DOHH2 (cell line): Measurements from ENCODE around the gene NOC2L.

ENCODE experiments used
- H3F3A ChIP-seq: fragments of 200-600 bp; sonication (generic), shearing (Covaris generic); 2 replicates; pipeline ENCODE4 v1.6.0; 2016; ENCODE audit warnings: antibody characterized with exemption, mild to moderate bottlenecking; ENCODE audit not compliant: control insufficient read depth, insufficient read depth
- H3K27ac ChIP-seq: fragments of 200-600 bp; sonication (generic); 2 replicates; pipeline ENCODE4 v1.5.1; 2014; ENCODE audit warnings: low read depth, mild to moderate bottlenecking, low read length, moderate library complexity
- H3K27me3 ChIP-seq: fragments of 200-600 bp; sonication (generic); 2 replicates; pipeline ENCODE4 v1.6.1; 2014; ENCODE audit warnings: mild to moderate bottlenecking, low read length, mixed read lengths; ENCODE audit not compliant: control insufficient read depth
- H3K36me3 ChIP-seq: fragments of 200-600 bp; sonication (generic); 2 replicates; pipeline ENCODE4 v1.6.1; 2014; ENCODE audit warnings: mild to moderate bottlenecking, low read length, moderate library complexity, mixed read lengths; ENCODE audit not compliant: control insufficient read depth
- H3K4me1 ChIP-seq: fragments of 200-600 bp; sonication (generic); 2 replicates; pipeline ENCODE4 v1.6.1; 2014; ENCODE audit warnings: mild to moderate bottlenecking, low read length, mixed read lengths; ENCODE audit not compliant: control insufficient read depth
- H3K4me2 ChIP-seq: fragments of 200-600 bp; sonication (generic); 2 replicates; pipeline ENCODE4 v1.6.0; 2014; ENCODE audit warnings: mild to moderate bottlenecking, low read length, moderate library complexity
- H3K4me3 ChIP-seq: fragments of 200-600 bp; sonication (generic); 2 replicates; pipeline ENCODE4 v1.5.1; 2014; ENCODE audit warnings: mild to moderate bottlenecking, low read length, mixed read lengths
- H3K79me2 ChIP-seq: fragments of 200-600 bp; sonication (generic); 2 replicates; pipeline ENCODE4 v1.6.1; 2014; ENCODE audit warnings: mild to moderate bottlenecking, low read length, mixed read lengths; ENCODE audit not compliant: control insufficient read depth
- H3K9me2 ChIP-seq: fragments of 200-600 bp; sonication (generic); replicated peaks from 2 replicates; pipeline ENCODE4 v1.6.1; 2014; ENCODE audit warnings: mild to moderate bottlenecking, low read length, mixed read lengths; ENCODE audit not compliant: control insufficient read depth
- H3K9me3 ChIP-seq: fragments of 200-600 bp; sonication (generic); 2 replicates; pipeline ENCODE4 v1.6.1; 2014; ENCODE audit warnings: antibody characterized with exemption, low read length, mixed read lengths; ENCODE audit not compliant: control insufficient read depth, insufficient read depth
- H4K20me1 ChIP-seq: fragments of 200-600 bp; sonication (generic); 2 replicates; pipeline ENCODE4 v1.6.0; 2014; ENCODE audit warnings: low read depth, mild to moderate bottlenecking, antibody characterized with exemption, low read length, moderate library complexity; ENCODE audit not compliant: control insufficient read depth, insufficient read depth
- EZH2phosphoT487 ChIP-seq: fragments of 200-600 bp; sonication (generic); IDR thresholded peaks from 2 replicates; pipeline ENCODE4 v1.6.1; 2017; ENCODE audit warnings: borderline replicate concordance, mild to moderate bottlenecking, antibody characterized with exemption, low read length, moderate library complexity, mixed read lengths
- TF ChIP-seq, protein P1 (sequence below): fragments of 200-600 bp; sonication (generic); IDR thresholded peaks from one replicate; pipeline ENCODE4 v1.5.1; 2014; ENCODE audit warnings: antibody characterized with exemption, mild to moderate bottlenecking, low read depth, low read length; ENCODE audit not compliant: poor library complexity, severe bottlenecking

The NOC2L gene

DNA sequence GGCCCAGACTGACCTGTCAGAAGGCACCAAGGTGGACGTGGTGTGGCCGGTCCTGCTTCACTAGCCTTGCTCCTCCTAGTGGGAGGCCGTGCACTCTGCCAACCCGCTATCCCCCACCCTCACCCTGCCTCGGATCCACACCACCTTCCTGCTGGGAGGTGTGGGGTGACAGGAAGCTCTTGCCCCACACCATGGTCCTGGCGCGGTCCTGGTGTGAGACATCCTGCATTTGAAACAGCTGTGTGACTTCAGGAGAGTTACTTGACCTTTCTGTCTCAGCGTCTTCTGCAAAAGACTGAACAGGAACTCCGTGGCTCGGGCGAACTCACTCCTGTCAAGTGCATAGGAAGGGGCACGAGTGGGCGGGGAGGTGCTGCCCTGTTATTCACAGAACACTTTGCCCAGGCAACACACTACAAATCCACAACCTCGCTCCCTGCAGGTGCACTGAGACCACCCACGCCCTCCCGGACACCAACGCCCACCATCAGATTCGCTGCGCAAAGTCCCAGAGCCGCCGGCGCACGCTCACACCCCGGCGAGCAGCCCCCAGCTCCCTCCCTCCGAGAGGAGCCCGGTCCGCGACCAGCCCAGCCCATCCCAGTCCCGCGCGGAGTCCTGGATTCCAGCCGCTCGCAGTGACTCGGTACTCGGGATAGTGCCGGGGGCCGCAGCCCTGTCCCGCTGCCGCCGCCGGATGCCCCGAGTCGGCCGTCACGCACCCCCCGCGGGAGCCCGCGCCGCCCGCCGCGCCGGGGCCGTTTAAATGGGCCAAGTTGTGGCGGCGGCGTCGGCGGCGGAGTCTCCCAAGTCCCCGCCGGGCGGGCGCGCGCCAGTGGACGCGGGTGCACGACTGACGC lies 35.7 kb downstream of the NOC2L start, which contains the start of gene SAMD11:
Gene SAMD11, plus strand, starts transcription at position 793 of the 860 bp plus-strand sequence. CDS start 509 bp downstream, outside the sequence.
- peaks cover 65% of the 10 kb centered on the region for H3K27me3 ChIP-seq
- H3K9me2 ChIP-seq = no peaks in the 10 kb centered on the region
- peak within 1 kb of the TSS; percentile 55 for H3K4me2 ChIP-seq
- H3K4me3 ChIP-seq = peak within 1 kb of the TSS; percentile 17; the same call in 1 of the 2 replicates
- H3K36me3 ChIP-seq = no peaks in the 10 kb centered on the region
- H3K4me1 ChIP-seq = peaks cover 20% of the 10 kb centered on the region
- no peak within 1 kb of the TSS for H3K27ac ChIP-seq
- no peaks in the 10 kb centered on the region; the same call in 1 of the 2 replicates for H4K20me1 ChIP-seq
- H3K79me2 ChIP-seq = no peaks in the 10 kb centered on the region
- no peaks in the 10 kb centered on the region for H3F3A ChIP-seq
- H3K9me3 ChIP-seq = no peaks in the 10 kb centered on the region
- TF ChIP-seq, protein P1, sequence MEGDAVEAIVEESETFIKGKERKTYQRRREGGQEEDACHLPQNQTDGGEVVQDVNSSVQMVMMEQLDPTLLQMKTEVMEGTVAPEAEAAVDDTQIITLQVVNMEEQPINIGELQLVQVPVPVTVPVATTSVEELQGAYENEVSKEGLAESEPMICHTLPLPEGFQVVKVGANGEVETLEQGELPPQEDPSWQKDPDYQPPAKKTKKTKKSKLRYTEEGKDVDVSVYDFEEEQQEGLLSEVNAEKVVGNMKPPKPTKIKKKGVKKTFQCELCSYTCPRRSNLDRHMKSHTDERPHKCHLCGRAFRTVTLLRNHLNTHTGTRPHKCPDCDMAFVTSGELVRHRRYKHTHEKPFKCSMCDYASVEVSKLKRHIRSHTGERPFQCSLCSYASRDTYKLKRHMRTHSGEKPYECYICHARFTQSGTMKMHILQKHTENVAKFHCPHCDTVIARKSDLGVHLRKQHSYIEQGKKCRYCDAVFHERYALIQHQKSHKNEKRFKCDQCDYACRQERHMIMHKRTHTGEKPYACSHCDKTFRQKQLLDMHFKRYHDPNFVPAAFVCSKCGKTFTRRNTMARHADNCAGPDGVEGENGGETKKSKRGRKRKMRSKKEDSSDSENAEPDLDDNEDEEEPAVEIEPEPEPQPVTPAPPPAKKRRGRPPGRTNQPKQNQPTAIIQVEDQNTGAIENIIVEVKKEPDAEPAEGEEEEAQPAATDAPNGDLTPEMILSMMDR = no peak
- TF ChIP-seq EZH2phosphoT487 = no peak; the same call in 1 of the 2 replicates

DNA sequence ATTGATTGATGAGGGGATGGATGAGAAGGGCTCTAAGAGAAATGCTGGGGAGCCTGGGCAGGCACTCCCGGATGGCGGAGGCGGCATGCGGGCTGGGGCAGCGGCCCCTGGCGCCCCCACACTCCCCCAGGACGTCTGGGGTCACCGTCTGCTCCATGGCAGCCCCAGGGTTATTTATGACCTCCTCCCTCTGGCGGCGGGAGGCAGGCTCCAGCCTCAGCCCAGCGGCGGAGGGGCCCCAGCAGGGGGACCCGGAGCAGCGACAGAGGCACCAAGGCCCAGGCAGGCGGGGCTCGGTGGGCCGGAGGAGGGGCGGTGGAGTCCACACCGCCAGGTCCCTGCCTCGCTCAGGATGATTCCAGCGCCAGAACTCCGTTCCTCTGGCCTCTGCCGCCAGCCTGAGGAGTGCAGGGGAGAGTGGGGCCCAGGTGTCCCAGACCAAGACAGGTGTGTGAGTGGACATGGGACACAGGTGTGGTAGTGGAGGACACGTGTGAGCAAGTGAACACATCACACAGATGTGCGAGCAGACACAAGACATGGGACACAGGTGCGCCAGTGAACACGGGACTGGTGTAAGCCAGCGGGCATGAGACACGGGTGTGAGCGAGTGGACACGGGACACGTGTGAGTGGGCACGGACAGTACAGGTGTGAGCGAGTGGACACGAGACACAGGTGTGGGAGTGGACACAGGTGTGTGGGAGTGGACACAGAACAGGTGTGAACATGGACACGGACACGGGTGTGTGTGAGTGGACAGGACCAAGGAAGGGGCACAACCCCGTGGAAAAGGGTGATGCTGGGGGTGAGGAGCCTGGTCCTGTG lies 37.8 kb downstream of the NOC2L start:
- Histone ChIP-seq H3K9me2 (no peaks in the 10 kb centered on the region), H3K4me3 (peak overlapping the region; percentile 5; the same call in 1 of the 2 replicates), H3K27ac (no peak overlapping the region), H3K27me3 (peaks cover 59% of the 10 kb centered on the region), H4K20me1 (no peaks in the 10 kb centered on the region; the same call in 1 of the 2 replicates), H3K79me2 (no peaks in the 10 kb centered on the region), H3K36me3 (no peaks in the 10 kb centered on the region), H3K4me1 (peaks cover 20% of the 10 kb centered on the region), H3K4me2 (peak overlapping the region; percentile 47), H3F3A (no peaks in the 10 kb centered on the region), H3K9me3 (no peaks in the 10 kb centered on the region)
- TF ChIP-seq, protein P1 = no peak
- TF ChIP-seq EZH2phosphoT487 = no peak

DNA sequence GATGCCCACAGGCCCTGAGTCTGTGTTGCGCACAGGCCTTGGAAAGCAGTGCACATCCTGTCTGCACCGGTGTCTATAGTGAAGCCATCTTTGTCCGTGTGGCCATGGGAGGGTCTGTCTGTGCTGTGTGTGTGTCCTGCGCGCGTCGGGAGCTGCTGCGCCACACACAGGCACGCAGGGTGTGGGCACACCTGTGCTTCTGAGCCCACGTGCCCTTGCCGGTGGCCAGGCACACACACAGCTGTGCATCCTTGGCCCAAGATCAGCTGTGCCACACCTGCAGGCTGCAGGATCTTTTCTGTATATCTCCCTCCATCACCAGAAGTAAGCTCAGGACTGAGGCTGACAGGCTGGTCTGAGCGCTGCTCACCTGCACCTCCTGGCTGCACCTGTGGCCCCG lies 38.5 kb downstream of the NOC2L start:
- TF ChIP-seq, protein P1 = no peak
- TF ChIP-seq EZH2phosphoT487 = no peak
- Histone ChIP-seq H3K9me2 (no peaks in the 10 kb centered on the region), H3K79me2 (no peaks in the 10 kb centered on the region), H3K4me3 (no peak overlapping the region), H3K4me2 (peak overlapping the region; percentile 47), H3K36me3 (no peaks in the 10 kb centered on the region), H3K27me3 (peaks cover 56% of the 10 kb centered on the region), H3K9me3 (no peaks in the 10 kb centered on the region), H3K4me1 (peaks cover 20% of the 10 kb centered on the region), H4K20me1 (no peaks in the 10 kb centered on the region), H3K27ac (no peak overlapping the region), H3F3A (no peaks in the 10 kb centered on the region)
